Ectodermal cell (in vitro differentiated cells): ENCODE measurements around the gene GTF3C2.
A peak's percentile ranks its signal among the peaks of the same experiment; 100 is the strongest.

ENCODE experiments used
- H3K27ac ChIP-seq: 2 replicates; pipeline ENCODE4 v1.7.0; 2013; ENCODE audit warnings: mild to moderate bottlenecking, low read depth, low read length; ENCODE audit not compliant: insufficient read depth, poor library complexity, severe bottlenecking
- H3K27me3 ChIP-seq: 2 replicates; pipeline ENCODE4 v1.7.0; 2013; ENCODE audit warnings: mild to moderate bottlenecking, low read length; ENCODE audit not compliant: insufficient read depth, control insufficient read depth, poor library complexity, severe bottlenecking
- H3K36me3 ChIP-seq: one replicate; pipeline ENCODE4 v1.7.0; 2013; ENCODE audit warnings: low read length; ENCODE audit not compliant: control insufficient read depth, insufficient read depth
- H3K4me1 ChIP-seq: one replicate; pipeline ENCODE4 v1.7.0; 2013; ENCODE audit warnings: low read length; ENCODE audit not compliant: control insufficient read depth, insufficient read depth
- H3K4me3 ChIP-seq: 2 replicates; pipeline ENCODE4 v1.7.0; 2013; ENCODE audit warnings: low read depth, low read length, control low read depth; ENCODE audit not compliant: insufficient read depth
- H3K9me3 ChIP-seq: 2 replicates; pipeline ENCODE4 v1.7.0; 2013; ENCODE audit warnings: mild to moderate bottlenecking, low read length, moderate library complexity; ENCODE audit not compliant: control insufficient read depth
- WGBS, 2 experiments: methylation state at CpG; one replicate each; pipeline ENCODE4 v1.1.7; 2013; ENCODE audit warnings: missing lambda C conversion rate in 2 of 2; 5-methylcytosine and 5-hydroxymethylcytosine counted together

GTF3C2 gene

DNA sequence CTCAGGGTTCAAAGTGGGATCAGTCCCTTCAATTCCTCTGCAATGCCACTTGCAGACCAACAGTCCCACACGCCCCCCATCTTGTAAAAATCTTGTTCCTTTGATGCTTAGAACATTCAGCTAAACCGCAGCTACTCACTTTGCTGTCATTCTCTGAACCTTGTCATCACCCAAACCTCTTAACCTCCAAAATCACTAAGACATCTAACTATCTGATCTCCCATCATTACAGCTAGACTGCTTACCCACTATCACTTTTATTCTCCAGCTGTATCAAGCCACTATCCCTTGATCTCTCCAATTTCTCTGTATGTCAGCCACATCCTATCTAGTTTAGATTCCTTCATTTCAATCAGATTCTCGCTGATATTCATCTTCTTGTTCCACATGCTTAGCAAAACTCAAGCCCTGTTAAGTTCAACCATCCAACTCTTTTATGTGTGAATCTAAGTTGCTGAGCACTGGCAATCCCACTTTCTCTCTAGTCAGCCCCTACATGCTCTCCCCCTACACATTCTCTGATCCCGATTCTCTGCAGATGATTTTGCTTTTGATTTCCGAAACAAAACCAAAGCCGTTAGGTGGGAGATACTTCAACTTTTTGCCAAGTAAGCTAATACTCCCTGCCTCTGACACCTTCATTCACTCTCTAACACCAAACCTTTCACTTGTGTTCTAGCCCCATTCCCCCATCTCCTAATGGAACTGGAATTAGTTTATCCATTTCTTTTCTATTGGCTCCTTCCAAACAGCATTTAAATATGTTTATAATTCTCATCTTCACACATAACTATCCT lies 4.6 kb downstream of the GTF3C2 start:
- no peak overlapping the region for H3K27ac ChIP-seq
- H3K9me3 ChIP-seq: no peaks in the 10 kb centered on the region
- H3K27me3 ChIP-seq: no peaks in the 10 kb centered on the region
- peaks cover 4% of the 10 kb centered on the region for H3K4me1 ChIP-seq
- 91 to 95% methylated on average over 6 of the region's 6 CpGs for WGBS, 2 experiments
- no peaks in the 10 kb centered on the region for H3K36me3 ChIP-seq
- no peak overlapping the region for H3K4me3 ChIP-seq

DNA sequence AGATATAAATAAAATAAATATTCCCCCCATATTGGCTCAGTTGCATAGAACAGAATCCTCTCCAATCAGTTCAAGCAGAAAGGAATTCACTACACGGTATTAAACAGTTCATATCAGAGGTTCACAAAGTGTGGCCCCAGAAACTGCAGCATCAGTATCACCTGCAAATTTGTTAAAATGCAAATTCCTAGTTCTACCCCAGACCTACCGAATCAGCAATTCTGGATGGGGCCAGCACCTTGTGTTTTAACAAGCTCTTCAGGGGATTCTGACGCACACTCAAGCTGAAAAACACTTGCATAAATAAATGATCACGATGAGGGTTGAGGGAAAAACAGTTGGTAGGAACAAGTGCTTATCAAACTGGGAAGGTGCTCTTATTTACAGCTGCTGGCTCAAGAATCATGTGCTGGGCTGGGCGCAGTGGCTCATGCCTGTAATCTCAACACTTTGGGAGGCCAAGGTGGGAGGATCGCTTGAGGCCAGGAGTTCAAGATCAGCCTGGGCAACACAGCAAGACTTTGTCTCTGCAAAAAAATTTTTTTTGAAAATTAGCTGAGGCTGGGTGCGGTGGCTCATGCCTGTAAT lies 6.4 kb downstream of the GTF3C2 start:
- no peak overlapping the region for H3K4me3 ChIP-seq
- no peaks in the 10 kb centered on the region for H3K27me3 ChIP-seq
- H3K36me3 ChIP-seq: no peaks in the 10 kb centered on the region
- H3K9me3 ChIP-seq: no peaks in the 10 kb centered on the region
- WGBS, 2 experiments: 96% methylated on average over 7 of the region's 7 CpGs
- H3K27ac ChIP-seq: no peak overlapping the region
- H3K4me1 ChIP-seq: no peaks in the 10 kb centered on the region

- Histone ChIP-seq H3K4me3 (no peak overlapping the region), H3K27me3 (no peaks in the 10 kb centered on the region), H3K36me3 (peaks cover 7% of the 10 kb centered on the region), H3K9me3 (no peaks in the 10 kb centered on the region), H3K4me1 (no peaks in the 10 kb centered on the region), H3K27ac (no peak overlapping the region)
- 87 to 92% methylated on average over 2 of the region's 2 CpGs for WGBS, 2 experiments
Measured at GRCh38 chr2:27347641-27348040, 8.9 kb downstream of the GTF3C2 start.

DNA sequence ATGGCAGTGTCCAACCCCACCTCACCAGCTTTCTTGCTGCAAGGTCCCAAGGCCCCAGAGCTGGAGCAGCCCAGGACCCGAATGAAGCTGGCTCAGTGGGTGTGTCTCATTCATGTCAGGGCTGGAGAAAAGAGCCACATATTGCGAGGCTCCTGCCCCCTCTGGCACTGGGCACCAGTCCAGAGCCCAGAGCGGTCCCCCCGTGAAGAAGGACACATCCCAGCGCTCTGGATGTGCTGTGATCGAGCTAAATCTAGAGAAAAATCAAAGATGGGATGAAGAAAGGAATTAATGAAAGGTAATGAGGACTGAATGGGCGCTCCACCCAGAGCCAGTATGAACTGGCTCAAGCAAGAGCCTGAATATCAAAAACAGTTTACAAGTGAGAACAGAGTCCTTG lies 20.4 kb downstream of the GTF3C2 start:
- H3K36me3 ChIP-seq: peaks cover 73% of the 10 kb centered on the region

DNA sequence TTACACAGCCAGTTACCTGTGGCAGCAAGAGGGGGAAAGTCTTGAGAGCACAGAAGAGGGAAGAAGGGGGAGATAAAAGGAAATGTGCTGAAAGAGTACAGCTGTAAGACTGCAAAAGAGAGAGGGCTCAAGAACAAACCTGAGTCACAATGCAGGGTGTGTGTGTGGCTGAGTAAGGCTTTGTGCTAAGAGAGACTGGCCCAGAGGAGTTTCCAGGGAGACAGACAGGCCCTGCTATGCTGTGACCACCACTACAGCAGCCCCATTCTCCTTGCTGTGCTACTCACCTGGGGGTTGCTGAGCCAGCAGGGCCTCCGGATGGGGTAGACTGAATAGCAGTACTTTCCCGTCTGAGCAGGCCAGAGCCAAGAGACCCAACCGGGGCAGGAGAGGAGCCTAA lies 21.3 kb downstream of the GTF3C2 start:
- 93 to 94% methylated on average over 3 of the region's 3 CpGs for WGBS, 2 experiments
- H3K4me3 ChIP-seq: no peak overlapping the region
- H3K4me1 ChIP-seq: no peaks in the 10 kb centered on the region
- H3K27ac ChIP-seq: no peak overlapping the region
- H3K27me3 ChIP-seq: no peaks in the 10 kb centered on the region
- H3K36me3 ChIP-seq: peaks cover 69% of the 10 kb centered on the region
- no peaks in the 10 kb centered on the region for H3K9me3 ChIP-seq

More for the DNA sequence above, 20.4 kb downstream of the GTF3C2 start:
- H3K4me1 ChIP-seq: no peaks in the 10 kb centered on the region
- no peaks in the 10 kb centered on the region for H3K9me3 ChIP-seq
- H3K27ac ChIP-seq: no peak overlapping the region
- no peak overlapping the region for H3K4me3 ChIP-seq
- H3K27me3 ChIP-seq: no peaks in the 10 kb centered on the region
- WGBS, 2 experiments: 96 to 97% methylated on average over 7 of the region's 7 CpGs

DNA sequence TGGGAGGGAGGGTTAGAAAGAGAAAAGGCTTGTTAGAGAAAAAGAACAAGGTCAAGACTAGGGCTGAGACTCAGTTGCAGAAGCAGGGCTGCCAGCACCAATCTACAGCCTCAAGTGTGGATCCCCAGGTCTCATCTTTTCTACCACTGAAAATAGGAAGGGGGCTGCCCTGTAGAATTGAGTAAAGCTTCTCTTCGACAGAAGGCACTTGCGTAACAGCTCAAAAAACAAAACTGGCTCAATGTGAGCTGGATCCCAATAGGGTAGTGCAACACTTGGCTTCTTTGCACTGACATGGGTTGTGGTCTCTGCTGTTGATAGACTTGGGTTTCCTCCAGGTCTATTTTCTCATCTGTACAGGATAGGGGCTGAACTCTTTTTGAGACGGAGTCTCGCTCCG lies 31.8 kb downstream of the GTF3C2 start:
- Histone ChIP-seq H3K27ac (no peak overlapping the region), H3K27me3 (no peaks in the 10 kb centered on the region), H3K4me3 (no peak overlapping the region), H3K9me3 (no peaks in the 10 kb centered on the region), H3K36me3 (peaks cover 23% of the 10 kb centered on the region), H3K4me1 (peaks cover 5% of the 10 kb centered on the region)
- WGBS, 2 experiments: 96% methylated on average over 5 of the region's 5 CpGs

DNA sequence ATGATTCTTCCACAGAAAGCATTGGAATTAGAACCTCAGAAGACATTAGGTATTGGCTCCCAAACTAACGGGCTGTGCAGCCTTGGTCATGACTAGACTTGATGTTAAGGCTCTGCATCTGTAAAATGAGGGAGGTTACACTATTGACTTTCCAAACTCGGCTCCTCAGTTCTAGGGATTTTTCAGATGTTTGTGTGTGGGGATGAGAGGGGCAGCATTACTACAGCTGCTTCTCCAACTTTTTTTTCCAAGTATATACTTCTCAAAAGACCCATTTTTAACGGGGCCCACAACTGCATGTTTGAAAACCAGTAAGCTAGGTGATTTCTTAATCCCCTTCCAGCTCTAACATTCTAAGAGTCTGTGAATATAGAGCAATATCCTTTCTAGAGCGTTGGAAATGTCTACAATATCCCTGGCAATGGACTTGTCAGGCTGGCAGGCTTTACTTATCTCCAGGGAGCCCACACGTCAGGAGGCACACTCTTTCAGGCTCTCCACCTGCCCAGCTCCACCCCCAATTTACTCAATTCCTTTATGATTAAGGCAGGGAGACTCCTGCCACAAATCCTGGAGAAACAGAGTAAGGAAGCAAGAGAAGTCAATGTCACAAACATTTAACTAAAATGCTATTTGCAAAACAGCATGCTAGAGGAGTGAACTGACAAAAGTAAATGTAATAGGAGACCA lies 32.8 kb downstream of the GTF3C2 start:
- WGBS, 2 experiments: 42 to 47% methylated on average over 5 of the region's 5 CpGs

DNA sequence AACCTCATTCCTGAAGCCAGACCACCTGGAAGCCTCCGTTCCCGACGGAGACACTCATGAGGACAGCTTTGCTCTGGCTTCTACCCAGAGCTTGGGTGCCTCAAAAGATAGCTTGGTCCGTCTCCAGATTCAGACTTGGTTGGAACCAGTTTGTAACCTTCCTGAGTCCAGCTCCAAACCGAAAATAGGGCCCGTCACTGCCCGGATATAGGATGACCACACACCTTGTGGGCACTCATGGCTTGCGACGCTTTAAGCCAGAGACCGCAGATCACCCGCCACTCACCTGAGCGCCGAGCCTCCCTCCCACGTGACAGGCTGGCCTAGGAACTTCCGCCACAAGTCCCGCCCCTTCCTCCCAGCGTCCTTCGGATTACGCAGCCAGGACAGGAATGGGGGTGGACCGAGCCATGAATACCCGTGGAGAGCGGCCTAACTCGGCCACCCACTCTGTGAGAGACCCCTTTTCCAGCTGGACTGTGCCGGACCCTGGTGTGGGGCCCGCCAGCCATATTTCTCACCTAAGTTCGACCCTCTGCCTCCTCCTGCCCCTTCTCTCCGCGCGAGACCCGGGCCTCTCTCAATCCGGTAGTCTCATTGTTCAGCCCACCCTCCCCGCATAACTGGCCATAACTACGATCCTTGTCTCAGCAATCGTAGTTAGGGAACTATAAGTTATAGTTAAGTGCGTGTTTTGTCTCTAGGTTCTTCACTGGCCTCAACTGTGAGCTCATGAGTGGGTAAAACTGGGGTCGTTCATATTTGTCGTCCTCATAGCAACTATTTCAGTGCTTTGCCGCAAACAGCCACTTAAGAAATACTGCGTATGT lies 33.6 kb downstream of the GTF3C2 start, which contains the start of gene MPV17:
MPV17 (minus strand) TSS at position 332 of the 830 bp plus-strand sequence. CDS start 580 bp downstream, outside the sequence.
- H3K27ac ChIP-seq: peak within 1 kb of the TSS; percentile 83
- no peaks in the 10 kb centered on the region for H3K27me3 ChIP-seq
- WGBS, 2 experiments: 2% methylated on average over 38 to 39 of the region's 39 CpGs
- H3K36me3 ChIP-seq: peaks cover 8% of the 10 kb centered on the region
- no peaks in the 10 kb centered on the region for H3K9me3 ChIP-seq
- H3K4me3 ChIP-seq: peak within 1 kb of the TSS; percentile 89
- H3K4me1 ChIP-seq: peaks cover 5% of the 10 kb centered on the region

More for the DNA sequence above, 32.8 kb downstream of the GTF3C2 start:
- Histone ChIP-seq H3K36me3 (peaks cover 15% of the 10 kb centered on the region), H3K27me3 (no peaks in the 10 kb centered on the region), H3K27ac (peak overlapping the region; percentile 83), H3K9me3 (no peaks in the 10 kb centered on the region), H3K4me1 (peaks cover 5% of the 10 kb centered on the region), H3K4me3 (peak overlapping the region; percentile 89)

DNA sequence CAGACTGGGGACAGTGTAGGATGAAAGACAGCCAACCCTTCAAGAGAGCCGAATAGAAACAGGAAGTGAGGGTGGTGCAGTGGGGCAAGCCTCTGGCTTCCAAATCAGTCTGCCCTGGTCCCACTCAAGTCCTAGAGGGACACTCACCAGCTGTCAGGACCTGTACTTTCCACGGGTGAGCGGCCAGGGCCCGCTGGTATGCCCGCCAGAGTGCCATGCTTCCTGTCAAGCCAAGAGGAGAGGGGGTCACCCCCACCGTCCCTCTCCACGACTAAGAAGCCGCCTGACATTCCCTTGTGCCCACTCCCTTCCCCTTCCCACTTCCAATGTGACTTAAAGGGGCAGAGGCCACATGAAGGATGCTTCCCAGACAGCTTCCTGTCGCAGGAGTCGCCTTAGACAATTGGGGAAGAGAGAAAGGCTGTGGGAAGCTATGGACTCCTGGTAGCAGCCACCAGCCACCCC lies 34.2 kb downstream of the GTF3C2 start:
- Histone ChIP-seq H3K4me3 (peak overlapping the region; percentile 89), H3K36me3 (peaks cover 4% of the 10 kb centered on the region), H3K9me3 (no peaks in the 10 kb centered on the region), H3K4me1 (peaks cover 5% of the 10 kb centered on the region), H3K27me3 (no peaks in the 10 kb centered on the region), H3K27ac (no peak overlapping the region)
- WGBS, 2 experiments: 8 to 13% methylated on average over 10 of the region's 10 CpGs
